MG63 (cell line): ENCODE results near the gene MAGI3. TPM values are rescaled to one million over a fixed set of nuclear protein-coding genes. Genes with fewer than 3 reads are reported as not detected.
A peak's percentile ranks its signal among the peaks of the same experiment; 100 is the strongest.

Experiments
- DNase-seq: peaks from one replicate; pipeline ENCODE4 v3.0.0-alpha.2; 2020
- H3K27me3 ChIP-seq: fragments of 250-450 bp; sonication (Bioruptor Pico); 2 replicates; pipeline ENCODE4 v1.5.1; 2020; ENCODE audit warnings: mild to moderate bottlenecking, moderate library complexity
- H3K36me3 ChIP-seq: fragments of 250-450 bp; sonication (Bioruptor Pico); 2 replicates; pipeline ENCODE4 v1.5.1; 2020; ENCODE audit warnings: mild to moderate bottlenecking, moderate library complexity
- H3K4me3 ChIP-seq: fragments of 250-450 bp; sonication (Bioruptor Pico); 2 replicates; pipeline ENCODE4 v1.5.1; 2020; ENCODE audit warnings: mild to moderate bottlenecking, moderate library complexity
- H3K9me3 ChIP-seq: fragments of 250-450 bp; sonication (Bioruptor Pico); 2 replicates; pipeline ENCODE4 v1.5.1; 2020; ENCODE audit warnings: mild to moderate bottlenecking, moderate library complexity
- total RNA-seq: library from RNA; depleted of rRNA; stranded (reverse); fragments of >200 nt; shearing (Covaris generic); gene quantifications from 2 replicates; pipeline ENCODE4 v1.2.3, GENCODE V29; 2014; ENCODE audit warnings: low replicate concordance

Gene MAGI3
- total RNA-seq, 1 experiment from 2014 or later: 8.3 TPM

DNA sequence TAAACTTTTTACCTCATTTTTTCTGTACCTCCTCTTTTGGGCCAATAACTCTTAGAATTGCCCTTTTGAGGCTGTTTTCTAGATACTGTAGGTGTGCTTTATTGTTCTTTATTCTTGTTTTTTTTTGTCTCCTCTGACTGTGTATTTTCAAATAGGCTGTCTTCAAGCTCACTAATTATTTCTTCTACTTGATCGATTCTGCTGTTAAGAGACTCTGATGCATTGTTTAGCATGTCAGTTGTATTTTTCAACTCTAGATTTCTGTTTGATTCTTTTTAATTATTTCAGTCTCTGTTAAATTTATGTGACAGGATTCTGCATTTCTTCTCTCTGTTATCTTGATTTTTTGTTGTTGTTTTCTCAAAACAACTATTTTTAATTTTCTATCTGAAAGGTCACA lies 238.7 kb downstream of the MAGI3 start:
- DNase-seq: no peak
- Histone ChIP-seq H3K36me3 (peaks cover 32% of the 10 kb centered on the region), H3K27me3 (no peaks in the 10 kb centered on the region), H3K9me3 (peaks cover 30% of the 10 kb centered on the region), H3K4me3 (no peak overlapping the region)

DNA sequence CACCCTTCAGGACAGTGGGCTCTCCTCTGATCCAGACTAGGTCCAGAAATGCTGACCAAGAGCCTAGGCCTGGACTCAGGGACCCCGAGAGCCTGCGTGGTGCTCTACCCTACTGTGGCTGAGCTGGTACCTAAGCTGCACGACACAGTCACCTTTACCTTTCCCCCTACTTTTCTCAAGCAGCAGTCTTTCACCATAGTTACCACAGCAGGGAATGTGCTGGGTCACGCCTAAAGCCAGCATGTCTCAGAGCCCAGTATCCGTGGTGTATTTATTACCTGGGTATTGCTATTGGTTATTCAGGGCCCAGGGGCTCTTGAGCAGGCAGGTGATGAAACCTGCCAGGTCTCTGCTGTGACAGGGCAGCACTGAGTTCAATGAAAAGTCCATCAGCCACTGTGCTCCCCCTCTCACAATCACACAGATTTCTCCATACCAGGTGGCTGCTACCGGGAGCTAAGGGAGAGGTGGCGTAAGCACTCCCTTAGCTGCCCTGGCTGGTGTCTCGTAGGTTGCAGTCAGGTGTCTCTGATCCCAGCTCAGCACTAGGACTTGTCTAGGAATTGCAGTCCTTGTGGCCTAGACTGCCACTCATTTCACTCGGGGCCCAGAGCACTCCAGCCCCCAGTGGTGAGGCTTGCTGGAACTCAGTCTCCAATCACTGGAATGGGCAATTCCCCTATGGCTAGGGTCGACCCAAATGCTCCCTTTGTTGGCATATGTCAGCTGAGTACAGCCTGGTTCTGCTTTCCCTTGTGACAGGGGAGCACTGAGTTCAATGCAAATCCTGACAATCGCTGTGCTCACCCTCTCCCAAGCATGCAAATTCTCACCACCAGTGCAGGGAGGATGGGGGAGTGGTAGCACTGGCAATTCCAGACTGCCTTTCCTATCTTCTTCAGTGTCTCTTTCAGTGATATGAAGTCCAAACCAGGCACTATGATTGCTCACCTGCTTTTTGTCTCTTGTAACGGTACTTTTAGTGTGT lies 240.3 kb downstream of the MAGI3 start:
- DNase-seq: no peak
- Histone ChIP-seq H3K36me3 (peaks cover 20% of the 10 kb centered on the region), H3K27me3 (no peaks in the 10 kb centered on the region), H3K4me3 (no peak overlapping the region), H3K9me3 (peaks cover 27% of the 10 kb centered on the region)

DNA sequence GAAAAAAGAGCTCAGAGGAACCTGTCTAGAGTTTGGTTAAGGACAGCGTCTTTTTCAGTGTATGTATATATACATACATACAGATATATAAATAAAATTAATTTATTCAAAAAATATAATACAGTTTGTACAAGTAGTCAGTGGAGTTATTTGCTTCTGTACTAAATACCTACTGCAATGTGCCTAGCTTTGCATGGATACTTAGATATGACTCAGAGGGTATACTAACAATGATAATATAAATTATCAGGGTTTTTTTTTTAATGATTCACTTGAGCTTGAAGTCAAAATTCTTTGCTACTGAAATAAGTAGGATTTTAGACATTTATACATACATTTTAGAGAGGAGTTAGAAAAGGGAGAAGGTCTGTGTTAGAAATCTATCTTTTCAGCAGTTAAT lies 251.1 kb downstream of the MAGI3 start:
- H3K9me3 ChIP-seq: peaks cover 2% of the 10 kb centered on the region; the same call in 1 of the 2 replicates
- H3K4me3 ChIP-seq: no peak overlapping the region
- peaks cover 32% of the 10 kb centered on the region for H3K36me3 ChIP-seq
- H3K27me3 ChIP-seq: no peaks in the 10 kb centered on the region
- no peak for DNase-seq

DNA sequence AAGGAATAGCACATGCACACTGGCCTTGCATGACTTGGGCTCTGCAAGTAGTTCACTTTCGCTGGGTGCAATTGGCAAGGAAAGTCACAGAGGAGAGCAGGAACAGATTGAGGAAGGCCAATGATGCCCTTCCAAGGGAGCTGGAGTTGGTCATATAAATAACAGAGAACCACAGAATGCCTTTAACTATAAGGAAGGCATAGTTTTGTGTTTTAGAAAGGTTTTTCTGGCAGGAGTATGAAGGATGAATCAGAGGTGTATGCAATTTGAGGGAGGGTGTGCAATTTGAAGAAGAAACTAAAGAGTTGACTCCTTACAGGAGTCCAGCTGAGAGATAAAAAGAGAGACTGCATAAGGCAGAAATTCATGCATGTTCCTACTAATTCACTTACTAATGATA lies 256.8 kb downstream of the MAGI3 start:
- no peaks in the 10 kb centered on the region for H3K9me3 ChIP-seq
- peak; percentile 68 for DNase-seq
- no peaks in the 10 kb centered on the region for H3K27me3 ChIP-seq
- no peak overlapping the region for H3K4me3 ChIP-seq
- H3K36me3 ChIP-seq: peaks cover 22% of the 10 kb centered on the region

DNA sequence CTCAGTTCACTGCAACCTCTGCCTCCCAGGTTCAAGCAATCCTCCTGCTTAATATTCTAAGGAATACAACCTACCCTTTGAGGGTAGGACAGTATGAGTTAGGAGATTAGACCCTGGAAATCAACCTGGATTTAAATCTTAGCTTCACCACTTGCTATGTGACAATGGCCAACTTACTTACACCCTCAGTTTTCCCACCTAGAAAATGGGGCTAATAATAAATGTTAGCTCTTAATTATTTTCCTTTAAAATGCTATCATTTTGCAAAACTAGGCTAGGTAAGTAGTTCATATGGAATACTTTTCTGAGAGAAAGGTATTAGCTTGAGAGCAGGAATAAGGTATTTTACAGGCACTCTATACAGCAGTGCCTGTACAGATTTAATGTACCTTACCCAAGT lies 258.2 kb downstream of the MAGI3 start:
- no peak for DNase-seq
- Histone ChIP-seq H3K36me3 (peaks cover 19% of the 10 kb centered on the region), H3K27me3 (no peaks in the 10 kb centered on the region), H3K4me3 (no peak overlapping the region), H3K9me3 (no peaks in the 10 kb centered on the region)

DNA sequence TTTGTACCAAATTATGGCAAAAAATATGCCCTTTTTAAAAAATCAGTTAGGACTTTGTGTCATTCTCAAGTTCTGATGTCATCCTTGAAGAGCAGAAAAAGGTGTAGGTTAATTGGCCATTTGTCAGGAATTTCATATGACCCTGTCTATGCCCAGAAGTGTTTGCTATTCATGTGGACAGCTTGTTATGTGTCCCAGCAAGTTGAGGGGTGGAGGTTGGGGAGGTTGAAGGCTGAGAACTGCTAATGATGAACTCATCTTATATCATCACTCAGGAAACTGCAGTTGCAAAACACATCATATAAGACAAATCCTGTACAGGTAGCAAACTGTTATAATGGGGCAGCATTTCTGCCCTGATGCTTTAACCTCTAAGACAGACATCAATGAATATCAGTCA lies 262.5 kb downstream of the MAGI3 start:
- no peak for DNase-seq
- Histone ChIP-seq H3K4me3 (no peak overlapping the region), H3K27me3 (no peaks in the 10 kb centered on the region), H3K9me3 (no peaks in the 10 kb centered on the region), H3K36me3 (peaks cover 14% of the 10 kb centered on the region)

DNA sequence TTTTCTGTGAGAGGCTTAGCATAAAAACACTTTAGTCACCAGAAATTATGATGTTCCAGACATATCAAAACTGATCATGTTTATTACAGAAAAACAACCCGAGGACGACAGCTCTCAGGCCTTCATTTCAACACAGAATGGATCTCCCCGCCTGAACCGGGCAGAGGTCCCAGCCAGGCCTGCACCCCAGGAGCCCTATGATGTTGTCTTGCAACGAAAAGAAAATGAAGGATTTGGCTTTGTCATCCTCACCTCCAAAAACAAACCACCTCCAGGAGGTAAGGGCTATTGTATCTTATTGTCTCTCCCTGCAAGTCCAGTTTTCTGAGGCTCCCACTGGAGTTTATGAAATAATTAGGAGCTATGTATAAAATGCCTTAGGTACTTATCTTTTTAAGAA lies 263.4 kb downstream of the MAGI3 start:
- H3K4me3 ChIP-seq: no peak overlapping the region
- no peak for DNase-seq
- H3K27me3 ChIP-seq: no peaks in the 10 kb centered on the region
- H3K36me3 ChIP-seq: peaks cover 13% of the 10 kb centered on the region
- no peaks in the 10 kb centered on the region for H3K9me3 ChIP-seq

DNA sequence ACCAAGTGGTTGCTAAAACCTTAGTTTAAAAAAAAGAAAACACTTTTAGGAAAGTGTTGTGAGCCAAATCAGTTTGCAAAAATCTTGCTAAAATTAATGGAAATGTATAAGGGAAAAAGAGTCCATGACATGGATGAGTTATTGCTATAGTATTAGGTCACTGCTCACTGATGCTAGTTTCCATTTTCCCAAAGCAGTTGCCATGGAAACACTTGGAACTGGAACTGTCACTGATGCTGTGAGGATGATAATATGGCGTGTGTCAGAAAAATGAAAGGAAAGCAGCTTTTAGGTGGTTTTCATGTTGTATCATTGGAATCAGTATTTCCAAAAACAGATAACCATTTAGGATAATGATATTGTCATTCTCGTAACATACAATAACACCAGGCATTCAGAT lies 264.6 kb downstream of the MAGI3 start:
- Histone ChIP-seq H3K4me3 (no peak overlapping the region), H3K9me3 (no peaks in the 10 kb centered on the region), H3K27me3 (no peaks in the 10 kb centered on the region), H3K36me3 (peaks cover 13% of the 10 kb centered on the region)
- DNase-seq: no peak

DNA sequence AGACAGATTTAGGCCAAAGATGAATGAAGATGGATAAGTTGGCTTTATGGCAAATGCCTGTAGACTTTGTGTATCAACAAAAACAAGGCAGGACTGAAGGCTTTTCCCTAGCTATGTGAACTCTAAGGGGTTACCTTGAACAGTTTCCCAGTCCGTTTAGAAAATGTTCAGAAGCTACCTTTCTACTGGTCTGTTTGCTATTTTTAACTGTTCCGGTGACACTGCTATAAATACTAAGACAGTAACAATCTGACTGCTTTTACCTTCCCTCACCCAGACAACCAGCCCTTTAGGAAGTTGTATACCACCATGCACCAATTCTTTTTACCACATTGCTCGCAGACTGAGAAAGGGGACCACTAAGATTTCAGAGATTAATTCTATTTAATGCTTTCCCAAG lies 266.8 kb downstream of the MAGI3 start:
- no peak for DNase-seq
- Histone ChIP-seq H3K27me3 (no peaks in the 10 kb centered on the region), H3K4me3 (no peak overlapping the region), H3K9me3 (no peaks in the 10 kb centered on the region), H3K36me3 (peaks cover 13% of the 10 kb centered on the region)

DNA sequence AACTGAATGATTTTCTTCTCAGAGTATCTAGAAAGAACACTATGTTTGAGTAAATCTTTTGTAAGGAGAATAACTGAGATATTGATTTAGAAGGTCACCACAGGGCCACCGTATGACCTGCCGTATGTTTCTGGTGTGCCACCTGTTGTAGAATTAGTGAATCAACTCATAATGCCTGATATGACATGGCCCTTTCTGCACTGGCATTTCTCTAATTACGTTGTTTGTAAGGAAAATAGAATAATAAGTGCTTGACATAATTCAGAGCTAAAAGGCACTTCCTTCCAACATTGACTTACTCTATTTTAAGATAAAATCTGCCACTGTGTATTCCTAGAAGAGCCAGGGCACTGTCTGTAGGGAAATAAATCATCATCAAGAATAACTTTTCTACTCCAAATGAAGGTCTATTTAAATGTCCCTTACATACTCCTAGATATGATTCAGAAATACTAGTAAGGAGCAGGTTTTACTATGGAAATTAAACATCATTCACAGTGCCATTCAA lies 267.3 kb downstream of the MAGI3 start:
- no peak for DNase-seq
- no peaks in the 10 kb centered on the region for H3K27me3 ChIP-seq
- H3K4me3 ChIP-seq: no peak overlapping the region
- H3K36me3 ChIP-seq: peaks cover 15% of the 10 kb centered on the region
- H3K9me3 ChIP-seq: no peaks in the 10 kb centered on the region

DNA sequence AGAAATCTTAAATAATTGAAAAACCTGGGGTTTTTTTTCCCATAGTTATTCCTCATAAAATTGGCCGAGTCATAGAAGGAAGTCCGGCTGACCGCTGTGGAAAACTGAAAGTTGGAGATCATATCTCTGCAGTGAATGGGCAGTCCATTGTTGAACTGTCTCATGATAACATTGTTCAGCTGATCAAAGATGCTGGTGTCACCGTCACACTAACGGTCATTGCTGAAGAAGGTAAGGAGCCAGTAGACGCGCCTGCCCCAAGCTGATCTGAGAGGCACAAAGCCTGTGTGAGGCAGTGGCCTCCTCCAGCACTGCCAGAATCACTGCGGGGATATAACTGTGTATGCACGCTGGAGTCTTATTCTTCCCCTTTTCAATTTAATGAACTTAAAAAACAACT lies 268.7 kb downstream of the MAGI3 start:
- Histone ChIP-seq H3K36me3 (peaks cover 17% of the 10 kb centered on the region), H3K9me3 (no peaks in the 10 kb centered on the region)
- DNase-seq: no peak

DNA sequence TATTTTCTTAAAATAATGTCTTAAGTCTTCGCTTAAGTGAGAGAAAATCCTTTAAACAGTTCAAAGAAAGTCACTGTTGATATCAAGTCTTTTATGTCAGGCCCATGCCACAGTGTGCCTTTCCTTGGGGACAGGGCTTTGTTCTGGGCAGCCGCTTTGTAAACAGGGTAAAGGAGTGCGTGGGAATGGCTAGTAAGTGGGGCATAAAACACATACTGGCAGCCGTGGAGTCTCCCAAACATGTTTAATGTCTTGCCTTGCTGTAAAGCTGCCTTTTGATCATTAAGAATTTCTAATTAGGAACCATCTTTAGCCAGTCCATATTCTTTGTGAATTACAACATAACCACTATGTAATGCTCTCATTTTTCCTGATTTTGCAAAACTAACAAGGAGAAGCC lies 269.2 kb downstream of the MAGI3 start:
- Histone ChIP-seq H3K4me3 (no peak overlapping the region), H3K27me3 (no peaks in the 10 kb centered on the region), H3K9me3 (no peaks in the 10 kb centered on the region), H3K36me3 (peaks cover 18% of the 10 kb centered on the region)
- no peak for DNase-seq

More for the DNA sequence above, 268.7 kb downstream of the MAGI3 start:
- H3K4me3 ChIP-seq: no peak overlapping the region
- no peaks in the 10 kb centered on the region for H3K27me3 ChIP-seq

DNA sequence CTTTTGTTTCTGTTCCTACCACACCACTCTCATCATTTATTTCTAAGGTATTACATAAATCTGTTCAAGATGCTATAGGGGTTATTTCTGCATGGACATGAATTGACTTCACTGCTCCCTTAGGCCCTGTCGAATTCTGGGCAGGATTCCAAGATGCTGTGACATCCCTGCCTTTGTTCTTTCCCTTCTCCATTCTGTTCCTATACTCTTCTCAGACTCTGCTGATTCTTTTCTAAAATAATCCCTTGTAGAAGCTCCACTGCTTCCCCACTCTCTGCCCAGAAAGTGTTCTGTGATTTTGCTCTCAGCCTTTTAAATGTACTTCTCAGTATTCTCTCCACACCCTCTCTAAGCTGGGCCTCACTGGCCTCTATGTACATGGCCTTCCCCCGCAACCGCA lies 269.8 kb downstream of the MAGI3 start:
- DNase-seq: no peak
- Histone ChIP-seq H3K27me3 (no peaks in the 10 kb centered on the region), H3K36me3 (peaks cover 18% of the 10 kb centered on the region), H3K4me3 (no peak overlapping the region), H3K9me3 (no peaks in the 10 kb centered on the region)

DNA sequence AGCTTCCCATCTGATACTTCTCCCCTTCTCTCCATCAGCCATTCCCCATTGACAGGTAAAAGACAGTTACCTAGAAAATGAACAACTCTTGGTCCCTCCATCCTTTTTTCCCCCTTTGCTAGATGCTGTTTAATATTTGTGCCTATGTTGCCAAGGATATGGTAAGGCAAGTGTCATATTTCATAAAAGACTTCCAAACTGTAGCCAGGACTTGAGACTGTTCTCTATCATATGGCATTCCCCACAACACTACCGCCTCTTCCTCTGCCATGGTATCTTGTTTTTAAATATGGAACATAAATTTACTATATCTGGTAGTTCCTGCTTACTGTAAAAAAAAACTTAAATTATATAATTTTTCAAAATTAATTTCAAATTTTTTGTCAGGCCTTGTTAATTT lies 271.8 kb downstream of the MAGI3 start:
- H3K27me3 ChIP-seq: no peaks in the 10 kb centered on the region
- no peak for DNase-seq
- peaks cover 5% of the 10 kb centered on the region for H3K9me3 ChIP-seq
- H3K36me3 ChIP-seq: peaks cover 31% of the 10 kb centered on the region
- no peak overlapping the region for H3K4me3 ChIP-seq

DNA sequence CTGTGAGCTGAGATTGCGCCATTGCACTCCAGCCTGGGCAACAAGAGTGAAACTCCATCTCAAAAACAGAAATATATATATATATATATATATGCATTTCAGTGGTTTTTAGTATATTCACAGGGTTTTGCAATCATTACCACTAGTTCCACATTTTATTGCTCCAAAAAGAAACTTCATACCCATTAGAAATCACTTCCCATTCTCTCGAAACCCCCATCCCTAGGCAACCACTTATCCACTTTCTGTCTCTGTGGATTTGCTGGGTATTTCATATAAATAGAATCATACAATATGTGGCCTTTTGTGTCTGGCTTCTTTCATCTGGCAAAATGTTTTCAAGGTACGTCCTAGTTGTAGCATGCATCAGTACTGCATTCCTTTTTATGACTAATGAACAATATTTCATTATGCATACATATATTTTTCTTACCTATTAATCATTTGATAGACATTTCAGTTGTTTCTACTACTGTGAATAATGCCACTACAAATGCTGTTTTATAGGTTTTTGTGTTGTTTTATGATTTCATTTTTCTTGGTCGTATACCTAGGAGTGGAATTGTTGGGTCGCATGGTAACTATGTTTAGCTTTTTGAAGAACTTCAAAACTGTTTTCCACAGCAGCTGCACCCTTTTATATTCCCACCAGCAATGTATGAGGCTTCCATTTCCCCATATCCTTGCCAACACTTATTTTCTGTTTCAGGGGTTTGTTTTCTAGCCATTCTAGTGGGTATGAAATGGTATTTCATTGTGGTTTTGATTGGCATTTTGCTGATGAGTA lies 273.0 kb downstream of the MAGI3 start:
- peaks cover 39% of the 10 kb centered on the region for H3K36me3 ChIP-seq
- no peak overlapping the region for H3K4me3 ChIP-seq
- no peaks in the 10 kb centered on the region for H3K27me3 ChIP-seq
- peaks cover 7% of the 10 kb centered on the region for H3K9me3 ChIP-seq
- DNase-seq: no peak

DNA sequence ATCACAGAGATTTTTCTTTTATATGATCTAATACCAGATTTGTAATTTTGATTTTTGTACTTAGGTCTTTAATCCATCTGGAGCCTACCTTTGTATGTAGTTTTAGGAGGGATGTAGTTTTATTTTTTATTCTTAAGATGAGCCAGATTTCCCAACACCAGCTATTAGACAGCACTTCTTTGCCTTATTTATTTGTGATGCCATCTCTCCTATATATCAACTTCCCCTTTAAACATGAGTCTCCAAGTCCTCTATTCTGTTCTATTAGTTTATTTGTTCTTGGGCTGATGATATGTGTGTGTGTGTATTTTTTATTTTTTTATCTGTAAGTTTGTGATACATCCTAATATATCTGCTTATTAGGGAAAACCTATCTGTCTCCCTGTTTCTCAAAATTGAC lies 274.8 kb downstream of the MAGI3 start:
- Histone ChIP-seq H3K36me3 (peaks cover 30% of the 10 kb centered on the region), H3K27me3 (no peaks in the 10 kb centered on the region), H3K9me3 (peaks cover 7% of the 10 kb centered on the region), H3K4me3 (no peak overlapping the region)
- no peak for DNase-seq

DNA sequence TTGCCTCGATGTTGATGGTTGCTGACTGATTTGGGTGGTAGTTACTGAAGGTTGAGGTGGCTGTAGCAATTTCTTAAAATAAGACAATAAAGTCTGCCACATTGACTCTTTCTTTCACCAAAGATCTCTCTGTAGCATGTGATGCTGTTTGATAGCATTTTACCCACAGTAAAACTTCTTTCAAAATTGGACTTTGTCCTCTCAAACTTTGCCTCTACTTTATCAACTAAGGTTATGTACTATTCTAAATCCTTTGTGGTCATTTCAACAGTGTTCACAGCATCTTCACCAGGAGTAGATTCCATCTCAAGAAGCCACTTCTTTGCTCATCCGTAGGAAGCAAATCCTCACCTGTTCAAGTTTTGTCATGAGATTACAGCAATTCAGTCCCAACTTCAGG lies 275.8 kb downstream of the MAGI3 start:
- Histone ChIP-seq H3K4me3 (no peak overlapping the region), H3K36me3 (peaks cover 30% of the 10 kb centered on the region), H3K27me3 (no peaks in the 10 kb centered on the region), H3K9me3 (peaks cover 7% of the 10 kb centered on the region)
- no peak for DNase-seq
